IPS-18c (cell line): ENCODE results near the gene CDH15.
A peak's percentile ranks its signal among the peaks of the same experiment; 100 is the strongest.

Experiments
- H3K4me3 ChIP-seq: 2 replicates; pipeline ENCODE4 v1.7.0; 2013; ENCODE audit warnings: low read depth, mild to moderate bottlenecking, low read length, moderate library complexity; ENCODE audit not compliant: insufficient read depth
- H3K9me3 ChIP-seq: one replicate; pipeline ENCODE4 v1.6.1; 2013; ENCODE audit warnings: mild to moderate bottlenecking, low read length, moderate library complexity; ENCODE audit not compliant: control insufficient read depth, insufficient read depth

CDH15 gene

GRCh38 chr16:89200124-89200849, 28.7 kb downstream of the CDH15 start, which contains the start of gene SLC22A31:
TSS of gene SLC22A31 (minus strand) at chr16:89200537. CDS start at chr16:89200501, 36 bp downstream.
- Histone ChIP-seq H3K9me3 (peaks cover 3% of the 10 kb centered on the region), H3K4me3 (peak within 1 kb of the TSS; percentile 63)

DNA sequence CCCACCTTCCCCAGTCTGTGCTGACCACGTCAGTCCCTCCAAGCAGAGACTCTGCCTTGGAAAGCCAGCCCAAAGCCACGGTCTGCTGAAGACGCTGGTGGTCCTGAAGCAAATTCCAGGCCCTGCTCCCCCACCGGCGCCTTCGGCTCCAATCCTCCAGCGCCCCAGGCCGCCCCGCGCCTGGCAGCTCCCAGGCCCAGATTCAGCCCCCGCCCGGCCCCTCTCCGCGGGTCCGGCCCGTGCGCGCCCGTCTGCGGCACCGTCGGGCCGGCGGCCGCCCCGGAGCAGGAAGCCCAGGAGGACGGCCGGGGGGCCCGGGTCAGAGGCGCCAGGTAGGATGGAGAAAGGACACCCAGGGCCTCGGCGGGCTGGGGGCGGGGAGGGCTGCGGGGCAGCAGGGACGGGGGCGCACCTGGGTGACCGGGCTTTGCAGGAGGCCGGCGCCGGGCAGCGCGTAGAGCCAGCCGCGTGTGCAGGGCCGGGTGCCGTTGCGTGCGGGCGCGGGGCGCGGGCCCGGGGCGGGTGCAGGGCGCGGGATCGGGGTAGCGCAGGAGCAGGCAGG, 29.4 kb downstream of the CDH15 start:
- Histone ChIP-seq H3K4me3 (peak overlapping the region; percentile 63), H3K9me3 (peaks cover 3% of the 10 kb centered on the region)

DNA sequence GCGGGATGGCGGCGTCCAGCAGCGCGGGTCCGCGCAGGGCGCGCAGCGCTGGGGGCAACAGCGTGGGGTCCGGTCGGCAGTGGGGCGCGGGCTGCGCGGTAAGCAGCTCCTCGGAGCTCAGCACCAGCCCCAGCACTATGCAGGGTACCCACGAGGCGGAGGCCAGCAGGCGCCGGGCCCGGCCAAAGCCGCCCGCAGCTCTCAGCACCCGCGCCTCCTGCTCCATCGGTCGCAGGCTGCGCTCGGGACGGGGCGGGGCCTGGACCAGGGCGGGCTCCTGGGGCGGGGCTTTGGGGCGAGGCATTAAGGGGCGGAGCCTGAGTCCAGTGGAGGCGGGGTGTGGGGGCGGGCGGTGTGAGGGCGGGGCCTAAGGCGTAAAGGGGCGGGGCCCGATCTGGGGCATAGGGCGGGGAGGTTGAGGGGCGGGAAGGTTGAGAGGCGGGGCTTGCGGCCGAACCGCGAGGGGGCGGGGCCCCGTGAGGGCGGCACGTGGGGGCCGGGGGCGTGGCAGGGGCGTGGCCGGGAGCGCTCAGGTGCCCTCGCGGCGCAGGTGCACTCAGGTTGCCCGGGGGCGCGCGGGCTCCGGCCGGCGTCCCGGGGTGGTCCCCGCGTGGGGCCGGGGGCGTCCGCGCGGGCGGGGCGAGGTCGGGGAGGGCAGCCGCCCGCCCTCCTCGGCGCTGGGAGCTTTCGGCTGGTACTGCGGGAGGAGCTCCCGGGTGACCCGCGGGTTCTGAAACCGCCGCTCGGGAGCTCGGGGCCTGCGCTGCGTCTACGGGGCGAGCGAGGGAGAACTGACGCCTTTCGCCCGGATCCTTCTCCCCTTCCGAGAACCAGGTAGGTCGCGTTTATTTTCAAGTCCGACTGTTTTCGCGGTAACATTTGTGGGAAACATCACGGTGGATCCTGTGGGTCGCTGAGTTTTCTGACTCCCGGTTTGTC, 30.2 kb downstream of the CDH15 start:
- Histone ChIP-seq H3K4me3 (peak overlapping the region; percentile 63), H3K9me3 (peaks cover 3% of the 10 kb centered on the region)

DNA sequence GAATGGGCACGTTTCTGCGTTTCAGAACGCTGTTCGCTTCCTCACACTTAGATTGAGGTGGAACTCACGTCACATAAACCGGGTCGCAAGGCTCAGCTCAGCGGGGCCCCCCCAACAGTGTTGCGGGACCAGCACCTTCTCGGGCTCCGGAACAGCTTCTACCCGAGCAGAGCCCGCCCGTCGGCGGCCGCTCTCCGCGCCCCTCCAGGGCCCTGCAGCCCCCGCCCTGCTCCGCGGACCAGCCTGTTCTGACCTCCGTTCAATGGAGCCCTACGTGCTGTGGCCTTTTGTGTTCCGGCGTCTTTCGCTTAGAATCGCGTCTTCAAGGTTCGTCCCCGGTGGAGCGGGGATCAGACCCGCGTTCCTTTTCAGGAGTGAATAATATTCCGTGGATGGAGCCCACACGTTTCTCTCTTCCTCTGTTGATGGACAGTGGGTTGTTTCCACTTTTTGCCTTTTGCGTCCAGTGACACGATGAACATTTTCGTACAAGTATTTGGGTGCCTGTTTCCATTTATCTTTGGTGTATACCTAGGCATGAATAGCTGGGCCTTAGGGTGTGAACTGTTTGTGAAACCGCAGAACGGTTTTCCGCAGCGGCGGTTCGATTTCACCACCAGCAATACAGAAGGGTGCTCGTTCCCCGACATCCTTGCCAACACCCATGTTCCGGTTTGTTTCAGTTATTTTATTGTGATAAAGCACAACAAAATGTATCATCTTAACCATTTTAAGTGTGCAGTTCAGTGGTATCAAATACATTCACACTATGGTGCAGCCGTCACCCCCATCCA, 31.1 kb downstream of the CDH15 start:
- Histone ChIP-seq H3K9me3 (peaks cover 3% of the 10 kb centered on the region), H3K4me3 (peak overlapping the region; percentile 38; the same call in 1 of the 2 replicates)

GRCh38 chr16:89207993-89208392, 36.4 kb downstream of the CDH15 start:
- H3K4me3 ChIP-seq = no peak overlapping the region

DNA sequence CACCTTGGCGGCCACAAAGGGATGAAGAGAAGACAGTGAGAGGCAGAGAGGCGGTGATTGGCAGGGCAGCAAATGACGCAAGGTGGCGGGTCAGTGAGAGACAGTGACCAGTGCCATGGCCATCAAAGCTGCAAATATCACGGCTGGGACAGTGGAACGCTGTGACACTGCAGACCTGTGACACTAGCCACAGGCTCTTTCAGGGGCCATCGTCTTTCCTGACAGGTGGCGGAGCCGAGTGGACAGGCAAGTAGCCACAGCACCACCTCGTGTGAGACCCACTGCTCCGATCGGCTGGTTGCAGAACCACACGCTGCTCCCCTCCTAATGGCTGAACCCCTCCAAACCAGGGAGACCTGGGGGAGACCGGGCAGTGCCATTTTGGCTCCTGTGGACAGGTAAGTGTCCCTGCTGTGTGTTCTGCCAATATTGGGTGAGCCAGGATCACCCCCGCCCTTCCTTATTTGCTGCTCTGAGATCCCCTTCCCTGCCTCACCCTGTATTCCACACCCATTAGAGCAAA, 38.0 kb downstream of the CDH15 start:
- Histone ChIP-seq H3K4me3 (no peak overlapping the region), H3K9me3 (no peaks in the 10 kb centered on the region)

More at GRCh38 chr16:89207993-89208392, 36.4 kb downstream of the CDH15 start:
- H3K9me3 ChIP-seq = no peaks in the 10 kb centered on the region

DNA sequence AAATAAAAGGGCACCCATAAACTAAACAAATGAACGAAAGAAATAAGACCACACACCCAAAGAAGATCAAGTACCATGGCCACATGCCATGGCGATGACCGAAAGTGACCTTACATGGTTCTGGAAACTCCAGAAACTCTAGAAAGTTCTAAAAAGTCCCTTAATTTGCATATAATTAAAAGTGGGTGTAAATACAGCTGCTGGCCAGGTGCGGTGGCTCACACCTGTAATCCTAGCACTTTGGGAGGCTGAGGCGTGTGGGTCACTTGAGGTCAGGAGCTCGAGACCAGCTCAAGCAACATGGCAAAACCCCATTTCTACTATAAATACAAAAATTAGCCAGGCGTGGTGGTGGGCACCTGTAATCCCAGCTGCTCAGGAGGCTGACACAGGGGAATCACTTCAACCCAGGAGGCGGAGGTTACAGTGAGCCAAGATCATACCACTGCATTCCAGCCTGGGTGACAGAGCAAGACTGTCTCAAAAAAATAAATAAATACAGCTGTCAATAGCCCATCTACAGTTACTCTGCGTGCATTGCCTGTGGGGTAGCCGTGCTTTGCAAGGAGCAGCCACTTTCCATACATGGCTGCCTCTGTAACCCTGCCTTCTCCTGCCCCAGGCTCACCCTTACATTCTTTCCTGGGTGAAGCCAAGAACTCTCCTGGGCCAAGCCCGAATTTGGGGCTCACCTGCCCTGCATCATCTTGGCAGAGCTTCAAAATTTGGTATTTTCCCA, 38.8 kb downstream of the CDH15 start:
- no peak overlapping the region for H3K4me3 ChIP-seq
- no peaks in the 10 kb centered on the region for H3K9me3 ChIP-seq

DNA sequence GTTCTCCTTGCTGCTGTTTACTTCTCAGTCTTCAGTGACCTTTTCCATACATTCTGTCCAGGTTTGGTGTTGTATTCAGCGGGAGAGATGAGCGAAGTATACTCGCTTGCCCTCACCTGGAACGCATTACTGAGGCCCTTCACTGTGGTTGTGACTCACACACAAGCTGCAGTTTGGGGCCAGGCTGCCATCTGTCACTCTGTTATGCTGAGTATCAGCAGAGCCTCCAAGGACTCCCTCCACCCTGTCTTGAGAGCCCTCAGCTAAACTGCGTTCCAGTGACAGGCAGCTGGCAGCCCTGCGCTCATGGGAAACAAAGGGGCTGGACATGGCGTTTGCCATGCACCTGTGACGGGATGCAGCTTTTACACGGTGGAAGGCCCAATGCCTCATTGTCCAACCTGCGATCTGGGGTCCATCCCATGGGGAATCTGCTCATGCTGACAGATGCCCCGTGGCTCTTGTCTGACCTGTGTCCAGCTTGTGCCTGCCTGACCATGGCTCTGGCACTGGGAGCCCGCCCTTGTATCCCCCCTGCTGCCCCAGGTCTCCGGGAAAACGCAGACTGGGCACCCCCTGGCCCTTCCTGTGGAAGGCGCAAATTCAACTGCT, 39.5 kb downstream of the CDH15 start:
- Histone ChIP-seq H3K9me3 (no peaks in the 10 kb centered on the region), H3K4me3 (no peak overlapping the region)

GRCh38 chr16:89216315-89217137, 45.0 kb downstream of the CDH15 start:
- no peaks in the 10 kb centered on the region for H3K9me3 ChIP-seq
- H3K4me3 ChIP-seq = peak overlapping the region; percentile 99

DNA sequence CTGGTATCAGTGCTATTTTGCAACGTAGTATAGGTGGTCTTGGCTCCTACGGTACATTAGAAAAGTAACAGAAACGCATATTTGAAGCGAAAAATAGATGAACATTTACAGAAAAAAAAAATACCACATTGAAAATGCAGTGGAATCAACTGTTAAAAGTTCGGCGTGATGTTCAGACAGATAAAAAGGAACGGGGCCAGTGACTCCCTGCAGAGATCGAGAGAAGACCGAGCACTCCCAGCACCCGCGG, 45.5 kb downstream of the CDH15 start:
- H3K9me3 ChIP-seq = no peaks in the 10 kb centered on the region
- peak overlapping the region; percentile 99 for H3K4me3 ChIP-seq

DNA sequence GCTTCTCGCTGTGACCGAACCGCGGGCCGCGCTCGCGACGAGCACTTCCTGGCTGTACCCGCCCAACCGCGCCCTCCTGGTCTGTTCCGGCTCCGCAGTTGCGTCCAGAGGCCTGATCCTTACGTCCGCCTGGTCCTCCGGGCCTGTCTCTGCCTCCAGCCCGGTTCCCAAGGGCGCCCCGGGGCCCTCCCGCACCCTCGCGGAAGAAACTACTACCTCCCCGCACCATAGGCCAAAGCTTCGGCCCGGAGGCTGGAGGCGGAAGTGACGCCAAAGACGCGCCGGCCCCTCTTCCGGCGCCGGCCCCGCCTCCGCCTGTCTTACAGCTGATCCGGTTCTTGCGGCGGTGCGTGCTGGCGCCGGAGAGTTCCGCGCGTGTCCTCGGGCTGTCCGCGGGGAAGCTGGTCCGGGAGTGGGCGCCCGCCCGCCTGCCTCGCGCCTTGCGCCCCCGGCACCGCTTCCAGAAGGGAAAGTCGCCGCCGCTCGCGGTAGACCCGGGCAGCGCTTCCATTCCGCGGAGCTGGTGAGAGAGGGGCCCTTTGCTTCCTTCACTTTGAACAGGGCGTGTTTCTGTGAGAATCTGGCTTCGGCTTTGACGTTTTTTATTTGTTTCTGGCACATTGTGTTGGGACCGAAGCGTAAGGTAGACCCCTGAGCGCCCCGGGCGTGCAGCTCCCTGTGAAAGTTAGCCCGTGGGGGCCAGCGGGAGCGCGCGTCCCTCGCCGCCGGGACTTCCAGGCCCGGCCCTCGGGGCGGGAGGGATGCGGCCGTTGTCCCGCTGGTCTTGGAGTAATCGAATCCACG, 46.0 kb downstream of the CDH15 start, which contains the start of gene ZNF778:
Gene ZNF778 (plus strand): TSS at position 316 of the 804 bp plus-strand sequence. CDS start 3,425 bp downstream, outside the sequence.
- Histone ChIP-seq H3K9me3 (no peaks in the 10 kb centered on the region), H3K4me3 (peak within 1 kb of the TSS; percentile 99)

DNA sequence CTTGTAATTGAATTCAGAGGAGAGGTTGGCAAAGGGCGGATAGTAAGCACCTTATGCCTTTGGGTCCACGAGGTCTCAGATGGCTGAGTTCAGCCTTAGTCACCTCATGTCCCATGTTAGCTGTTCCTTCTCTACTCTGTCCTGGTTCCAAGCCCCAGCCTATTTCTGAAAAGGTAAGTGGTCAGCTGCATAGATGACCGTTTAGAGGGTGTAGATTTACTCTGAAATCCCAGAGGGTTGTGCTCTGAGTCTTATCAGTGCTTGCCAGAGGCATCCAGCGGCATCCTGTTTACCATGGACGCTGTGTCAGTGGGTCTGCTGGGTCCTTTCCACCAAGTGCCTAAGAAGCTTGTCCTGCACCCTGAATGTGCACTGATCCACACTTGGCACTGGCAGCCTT, 47.8 kb downstream of the CDH15 start:
- Histone ChIP-seq H3K9me3 (no peaks in the 10 kb centered on the region), H3K4me3 (no peak overlapping the region)

DNA sequence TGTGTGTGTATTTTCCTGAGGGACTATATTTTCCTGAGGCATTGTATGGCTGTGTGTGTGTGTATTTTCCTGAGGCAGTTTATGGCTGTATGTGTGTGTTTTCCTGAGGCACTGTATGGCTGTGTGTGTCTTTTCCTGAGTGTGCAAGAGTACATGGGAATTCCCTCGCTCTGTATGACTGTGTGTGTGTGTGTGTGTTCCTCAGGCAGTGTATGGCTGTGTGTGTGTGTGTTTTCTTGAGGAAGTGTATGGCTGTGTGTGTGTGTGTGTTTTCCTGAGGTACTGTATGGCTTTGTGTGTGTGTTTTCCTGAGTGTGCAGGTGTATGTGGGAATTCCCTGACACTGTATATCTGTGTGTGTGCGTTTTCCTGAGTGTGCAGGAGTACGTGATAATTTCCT, 50.1 kb downstream of the CDH15 start:
- Histone ChIP-seq H3K9me3 (peaks cover under 1% of the 10 kb centered on the region), H3K4me3 (no peak overlapping the region)

- H3K9me3 ChIP-seq = peaks cover 5% of the 10 kb centered on the region
- H3K4me3 ChIP-seq = no peak overlapping the region
These were observed 51.4 kb downstream of the CDH15 start for GRCh38 chr16:89222931-89223330.
